Vagina (tissue), 2 donors: ENCODE results near the gene ATP5PD. TPM values are rescaled to one million over a fixed set of nuclear protein-coding genes. Genes with fewer than 3 reads are reported as not detected.
"Not testable (repeated sequence)": the region's sequence is repeated elsewhere in the genome, so short reads cannot be mapped to it uniquely, and the experiment has no call there.

Experiments used
- DNase-seq, 2 donors: peaks; one replicate each; pipeline ENCODE4 v3.0.0-alpha.2; 2017; ENCODE audit errors: extremely low spot score in 2 of 2
- H3K27ac ChIP-seq: fragments of 200-600 bp; sonication (generic); one replicate; pipeline ENCODE4 v1.5.1; 2019
- H3K27me3 ChIP-seq: fragments of 200-600 bp; sonication (generic); one replicate; pipeline ENCODE4 v1.5.1; 2019
- H3K36me3 ChIP-seq, 2 donors: fragments of 200-600 bp; sonication (generic); one replicate each; pipeline ENCODE4 v1.5.1; 2017 to 2019
- H3K4me1 ChIP-seq: fragments of 200-600 bp; sonication (generic); one replicate; pipeline ENCODE4 v1.5.1; 2019
- H3K4me3 ChIP-seq, 2 donors: fragments of 200-600 bp; sonication (generic); 1 replicate in 1 of 2; 2 replicates in 1 of 2; pipeline ENCODE4 v1.5.1; 2016 to 2019
- H3K9me3 ChIP-seq: fragments of 200-600 bp; sonication (generic); one replicate; pipeline ENCODE4 v1.5.1; 2019
- CTCF ChIP-seq, 3 experiments: fragments of 450-650 bp in 2 of 3; fragments of 200-600 bp in 1 of 3; sonication (generic) in 1 of 3; IDR thresholded peaks; one replicate each; pipeline ENCODE4 v1.5.1; 2017 to 2019; ENCODE audit warnings: antibody characterized with exemption in 3 of 3, mild to moderate bottlenecking in 2 of 3, moderate library complexity in 2 of 3
- POLR2A ChIP-seq, 2 donors: fragments of 450-650 bp; IDR thresholded peaks; one replicate each; pipeline ENCODE4 v1.6.1; 2017; ENCODE audit warnings: antibody characterized with exemption in 2 of 2, mild to moderate bottlenecking in 2 of 2, moderate library complexity in 2 of 2
- POLR2AphosphoS5 ChIP-seq, 2 donors: sonication (generic); formaldehyde crosslinking; IDR thresholded peaks; one replicate each; pipeline ENCODE4 v1.9.0; 2017; ENCODE audit warnings: antibody characterized with exemption in 2 of 2, mild to moderate bottlenecking in 2 of 2, low read depth in 1 of 2; ENCODE audit not compliant: insufficient read depth in 1 of 2
- intact Hi-C: fragments of 100-400 bp; cut with DNase I; formaldehyde crosslinking; loops from one replicate; pipeline ENCODE4 v1.15.1; 2023
- total RNA-seq: library from RNA; depleted of rRNA; stranded (reverse); fragments of >200 nt; gene quantifications from one replicate; pipeline ENCODE4 v1.2.3, GENCODE V29; 2016

ATP5PD gene
- total RNA-seq, 1 donor from 2014 or later = 149 TPM

GRCh38 chr17:75030161-75030560 is 16.6 kb downstream of the ATP5PD start:
- Histone ChIP-seq H3K27ac (no peak overlapping the region), H3K4me3 (no peak overlapping the region), H3K4me1 (peaks cover 23% of the 10 kb centered on the region), H3K9me3 (no peaks in the 10 kb centered on the region), H3K27me3 (no peaks in the 10 kb centered on the region), H3K36me3 (no peaks in the 10 kb centered on the region)
- intact Hi-C loops = loop anchor here (10.0 kb wide), 1 partner anchor 65 kb away; no protein-coding TSS in a partner anchor
- DNase-seq = no peak
- TF ChIP-seq POLR2AphosphoS5 (IDR thresholded peaks at IDR 0.05; ENCODE audit: insufficient read depth in 1 of 2, low read depth in 1 of 2) (no peak), CTCF (IDR thresholded peaks at IDR 0.05) (no peak), POLR2A (IDR thresholded peaks at IDR 0.05) (no peak)

GRCh38 chr17:75026650-75027049 is 20.1 kb downstream of the ATP5PD start:
- H3K27ac ChIP-seq, H3K9me3 ChIP-seq, H3K27me3 ChIP-seq, H3K4me1 ChIP-seq, DNase-seq, H3K36me3 ChIP-seq, H3K4me3 ChIP-seq, intact Hi-C loops: not testable (repeated sequence)

GRCh38 chr17:75025398-75025734 is 21.4 kb downstream of the ATP5PD start:
- DNase-seq, H3K9me3 ChIP-seq, H3K4me1 ChIP-seq, H3K27me3 ChIP-seq, intact Hi-C loops, H3K4me3 ChIP-seq, H3K27ac ChIP-seq: not testable (repeated sequence)
- H3K36me3 ChIP-seq = peaks cover 0 to 22% of the 10 kb centered on the region in 2 donors

- Histone ChIP-seq H3K27me3 (no peaks in the 10 kb centered on the region), H3K4me3 (no peak overlapping the region), H3K4me1 (no peaks in the 10 kb centered on the region), H3K36me3 (peaks cover 0 to 24% of the 10 kb centered on the region in 2 donors), H3K9me3 (no peaks in the 10 kb centered on the region), H3K27ac (no peak overlapping the region)
- TF ChIP-seq CTCF (IDR thresholded peaks at IDR 0.05) (no peak), POLR2AphosphoS5 (IDR thresholded peaks at IDR 0.05; ENCODE audit: insufficient read depth in 1 of 2, low read depth in 1 of 2) (no peak), POLR2A (IDR thresholded peaks at IDR 0.05) (no peak)
- DNase-seq = no peak
- intact Hi-C loops = no loop called here
Observed at GRCh38 chr17:75024686-75025397, 21.9 kb downstream of the ATP5PD start.

- intact Hi-C loops = no loop called here
- no peak overlapping the region for H3K27ac ChIP-seq
- no peak overlapping the region for H3K4me3 ChIP-seq
- no peaks in the 10 kb centered on the region for H3K27me3 ChIP-seq
- no peaks in the 10 kb centered on the region for H3K4me1 ChIP-seq
- DNase-seq = no peak
- no peaks in the 10 kb centered on the region for H3K9me3 ChIP-seq
- H3K36me3 ChIP-seq = peaks cover 0 to 30% of the 10 kb centered on the region in 2 donors
- TF ChIP-seq POLR2AphosphoS5 (IDR thresholded peaks at IDR 0.05; ENCODE audit: insufficient read depth in 1 of 2, low read depth in 1 of 2) (no peak), CTCF (IDR thresholded peaks at IDR 0.05) (no peak), POLR2A (IDR thresholded peaks at IDR 0.05) (no peak)
Observed at GRCh38 chr17:75020331-75021110, 26.2 kb downstream of the ATP5PD start.

GRCh38 chr17:75019710-75020109 is 27.1 kb downstream of the ATP5PD start:
- H3K27me3 ChIP-seq = no peaks in the 10 kb centered on the region
- no peak for DNase-seq
- no peaks in the 10 kb centered on the region for H3K9me3 ChIP-seq
- H3K4me1 ChIP-seq = no peaks in the 10 kb centered on the region
- no peak overlapping the region for H3K4me3 ChIP-seq
- no peak overlapping the region for H3K27ac ChIP-seq
- H3K36me3 ChIP-seq = peaks cover 0 to 30% of the 10 kb centered on the region in 2 donors
- intact Hi-C loops = no loop called here
- TF ChIP-seq POLR2A (IDR thresholded peaks at IDR 0.05) (no peak), CTCF (IDR thresholded peaks at IDR 0.05) (no peak), POLR2AphosphoS5 (IDR thresholded peaks at IDR 0.05; ENCODE audit: insufficient read depth in 1 of 2, low read depth in 1 of 2) (no peak)
